ENCODE results near the gene DNAJC8. TPM values are rescaled to one million over a fixed set of nuclear protein-coding genes. Genes with fewer than 3 reads are reported as not detected.

The DNAJC8 gene
- total RNA-seq, 1 donor from 2014 or later: 71.1 TPM

GRCh38 chr1:28249013-28249865 lies 16.4 kb upstream of the DNAJC8 start:
- peak; percentile 95 for DNase-seq (ENCODE audit: low read depth)

- peak; percentile 73 for DNase-seq (ENCODE audit: low read depth)
These were observed 15.6 kb upstream of the DNAJC8 start for GRCh38 chr1:28248273-28249012.

GRCh38 chr1:28247612-28248272 lies 14.9 kb upstream of the DNAJC8 start:
- DNase-seq (ENCODE audit: low read depth): no peak

- peak; percentile 75 for DNase-seq (ENCODE audit: low read depth)
These were observed 13.6 kb upstream of the DNAJC8 start for GRCh38 chr1:28246427-28246832.

- no peak for DNase-seq (ENCODE audit: low read depth)
These were observed 11.9 kb upstream of the DNAJC8 start for GRCh38 chr1:28244549-28245251.

GRCh38 chr1:28243685-28244311 lies 11.0 kb upstream of the DNAJC8 start:
- peak; percentile 90 for DNase-seq (ENCODE audit: low read depth)

GRCh38 chr1:28241638-28242241 lies 8.9 kb upstream of the DNAJC8 start:
- peak; percentile 43 for DNase-seq (ENCODE audit: low read depth)

GRCh38 chr1:28240024-28240423 lies 7.2 kb upstream of the DNAJC8 start:
- no peak for DNase-seq (ENCODE audit: low read depth)

- no peak for DNase-seq (ENCODE audit: low read depth)
These were observed 6.2 kb upstream of the DNAJC8 start for GRCh38 chr1:28239004-28239403.

- DNase-seq (ENCODE audit: low read depth): no peak
These were observed 4.0 kb upstream of the DNAJC8 start for GRCh38 chr1:28236656-28237322.

- peak; percentile 97 for DNase-seq (ENCODE audit: low read depth)
These were observed 3.2 kb upstream of the DNAJC8 start, which contains the start of gene ATP5IF1 for GRCh38 chr1:28235755-28236655. ATP5IF1 (plus strand) TSS chr1:28236124; CDS start chr1:28236184, 60 bp downstream.

GRCh38 chr1:28233264-28233606 lies 406 bp upstream of the DNAJC8 start:
- no peak for DNase-seq (ENCODE audit: low read depth)

GRCh38 chr1:28229996-28230395 lies 2.8 kb downstream of the DNAJC8 start:
- no peak for DNase-seq (ENCODE audit: low read depth)

- no peak for DNase-seq (ENCODE audit: low read depth)
These were observed 3.7 kb downstream of the DNAJC8 start for GRCh38 chr1:28229089-28229488.

GRCh38 chr1:28213315-28213714 lies 19.5 kb downstream of the DNAJC8 start:
- no peak for DNase-seq (ENCODE audit: low read depth)

GRCh38 chr1:28209700-28210099 lies 23.1 kb downstream of the DNAJC8 start:
- DNase-seq (ENCODE audit: low read depth): no peak

GRCh38 chr1:28208818-28209441 lies 23.9 kb downstream of the DNAJC8 start:
- peak; percentile 75 for DNase-seq (ENCODE audit: low read depth)

GRCh38 chr1:28205243-28205642 lies 27.6 kb downstream of the DNAJC8 start:
- DNase-seq (ENCODE audit: low read depth): no peak

Data from renal cortical epithelial cell (primary cell).